DMS79 (cell line): ENCODE results near the gene NEUROG1.

Experiments
- DNase-seq: peaks from one replicate; lab custom pipeline; 2025; lab: John Stamatoyannopoulos, UW

NEUROG1 gene

GRCh38 chr5:135493406-135494180, 42.2 kb downstream of the NEUROG1 start:
- DNase-seq, result peak; percentile 9

GRCh38 chr5:135492319-135492626, 43.5 kb downstream of the NEUROG1 start:
- no peak for DNase-seq

- DNase-seq, result peak; percentile 67
Observed at GRCh38 chr5:135491552-135492318, 44.0 kb downstream of the NEUROG1 start.

GRCh38 chr5:135491038-135491551, 44.7 kb downstream of the NEUROG1 start:
- DNase-seq, result no peak

GRCh38 chr5:135490245-135491037, 45.3 kb downstream of the NEUROG1 start:
- DNase-seq, result no peak

GRCh38 chr5:135489466-135490244, 46.1 kb downstream of the NEUROG1 start:
- DNase-seq, result no peak

GRCh38 chr5:135488727-135489465, 46.9 kb downstream of the NEUROG1 start:
- DNase-seq, result peak; percentile 66

GRCh38 chr5:135487839-135488514, 47.8 kb downstream of the NEUROG1 start:
- no peak for DNase-seq

GRCh38 chr5:135487037-135487395, 48.7 kb downstream of the NEUROG1 start:
- no peak for DNase-seq

GRCh38 chr5:135486131-135487036, 49.4 kb downstream of the NEUROG1 start:
- no peak for DNase-seq

- no peak for DNase-seq
Observed at GRCh38 chr5:135484674-135485086, 51.1 kb downstream of the NEUROG1 start.
